Measurements from ENCODE around the gene TLL2.

Gene TLL2

GRCh38 chr10:96407560-96408069 lies 106.1 kb downstream of the TLL2 start:
- no peaks in the 10 kb centered on the region for H3K36me3 ChIP-seq (ENCODE audit: insufficient read depth, low read length)
- DNase-seq (ENCODE audit: low read depth, low spot score), result no peak
- H3K9ac ChIP-seq (ENCODE audit: insufficient read length), result no peak overlapping the region
- no peak overlapping the region for H3K27ac ChIP-seq
- no peak overlapping the region for H3K4me3 ChIP-seq
- TF ChIP-seq EZH2 (IDR thresholded peaks at IDR 0.05) (no peak), POLR2AphosphoS5 (IDR thresholded peaks at IDR 0.05; ENCODE audit: borderline replicate concordance, low read depth, low read length) (no peak), FOXP2 (optimal IDR thresholded peaks at IDR 0.05; ENCODE audit: control extremely low read depth, extremely low read length, insufficient read depth) (no peak)
- H3K9me3 ChIP-seq (ENCODE audit: low read depth, low read length), result no peaks in the 10 kb centered on the region

- H3K36me3 ChIP-seq (ENCODE audit: insufficient read depth, low read length), result no peaks in the 10 kb centered on the region
- no peak overlapping the region for H3K9ac ChIP-seq (ENCODE audit: insufficient read length)
- H3K27ac ChIP-seq, result no peak overlapping the region
- no peaks in the 10 kb centered on the region for H3K9me3 ChIP-seq (ENCODE audit: low read depth, low read length)
- TF ChIP-seq POLR2AphosphoS5 (IDR thresholded peaks at IDR 0.05; ENCODE audit: borderline replicate concordance, low read depth, low read length) (no peak), EZH2 (IDR thresholded peaks at IDR 0.05) (no peak), FOXP2 (optimal IDR thresholded peaks at IDR 0.05; ENCODE audit: control extremely low read depth, extremely low read length, insufficient read depth) (no peak)
- no peak overlapping the region for H3K4me3 ChIP-seq
- no peak for DNase-seq (ENCODE audit: low read depth, low spot score)
Observed at GRCh38 chr10:96406091-96406490, 107.6 kb downstream of the TLL2 start.

GRCh38 chr10:96402417-96403305 lies 111.1 kb downstream of the TLL2 start:
- no peaks in the 10 kb centered on the region for H3K36me3 ChIP-seq (ENCODE audit: insufficient read depth, low read length)
- DNase-seq (ENCODE audit: low read depth, low spot score), result no peak
- no peaks in the 10 kb centered on the region for H3K9me3 ChIP-seq (ENCODE audit: low read depth, low read length)
- H3K27ac ChIP-seq, result no peak overlapping the region
- H3K4me3 ChIP-seq, result no peak overlapping the region
- TF ChIP-seq EZH2 (IDR thresholded peaks at IDR 0.05), result no peak
- TF ChIP-seq POLR2AphosphoS5 (IDR thresholded peaks at IDR 0.05; ENCODE audit: borderline replicate concordance, low read depth, low read length), result no peak
- no peak for TF ChIP-seq FOXP2 (optimal IDR thresholded peaks at IDR 0.05; ENCODE audit: control extremely low read depth, extremely low read length, insufficient read depth)
- H3K9ac ChIP-seq (ENCODE audit: insufficient read length), result no peak overlapping the region

GRCh38 chr10:96401036-96401435 lies 112.7 kb downstream of the TLL2 start:
- TF ChIP-seq FOXP2 (optimal IDR thresholded peaks at IDR 0.05; ENCODE audit: control extremely low read depth, extremely low read length, insufficient read depth) (no peak), EZH2 (IDR thresholded peaks at IDR 0.05) (no peak), POLR2AphosphoS5 (IDR thresholded peaks at IDR 0.05; ENCODE audit: borderline replicate concordance, low read depth, low read length) (no peak)
- Histone ChIP-seq H3K9me3 (ENCODE audit: low read depth, low read length) (no peaks in the 10 kb centered on the region), H3K9ac (ENCODE audit: insufficient read length) (no peak overlapping the region), H3K4me3 (no peak overlapping the region), H3K27ac (no peak overlapping the region), H3K36me3 (ENCODE audit: insufficient read depth, low read length) (no peaks in the 10 kb centered on the region)
- no peak for DNase-seq (ENCODE audit: low read depth, low spot score)

- Histone ChIP-seq H3K27ac (no peak overlapping the region), H3K9me3 (ENCODE audit: low read depth, low read length) (no peaks in the 10 kb centered on the region), H3K36me3 (ENCODE audit: insufficient read depth, low read length) (no peaks in the 10 kb centered on the region), H3K4me3 (no peak overlapping the region), H3K9ac (ENCODE audit: insufficient read length) (no peak overlapping the region)
- DNase-seq (ENCODE audit: low read depth, low spot score), result no peak
- TF ChIP-seq EZH2 (IDR thresholded peaks at IDR 0.05) (no peak), FOXP2 (optimal IDR thresholded peaks at IDR 0.05; ENCODE audit: control extremely low read depth, extremely low read length, insufficient read depth) (no peak), POLR2AphosphoS5 (IDR thresholded peaks at IDR 0.05; ENCODE audit: borderline replicate concordance, low read depth, low read length) (no peak)
Observed at GRCh38 chr10:96400465-96400864, 113.3 kb downstream of the TLL2 start.

GRCh38 chr10:96397902-96398301 lies 115.8 kb downstream of the TLL2 start:
- Histone ChIP-seq H3K9ac (ENCODE audit: insufficient read length) (no peak overlapping the region), H3K9me3 (ENCODE audit: low read depth, low read length) (no peaks in the 10 kb centered on the region), H3K4me3 (no peak overlapping the region), H3K36me3 (ENCODE audit: insufficient read depth, low read length) (no peaks in the 10 kb centered on the region), H3K27ac (no peak overlapping the region)
- DNase-seq (ENCODE audit: low read depth, low spot score), result no peak
- TF ChIP-seq POLR2AphosphoS5 (IDR thresholded peaks at IDR 0.05; ENCODE audit: borderline replicate concordance, low read depth, low read length), result no peak
- TF ChIP-seq FOXP2 (optimal IDR thresholded peaks at IDR 0.05; ENCODE audit: control extremely low read depth, extremely low read length, insufficient read depth), result no peak
- TF ChIP-seq EZH2 (IDR thresholded peaks at IDR 0.05), result no peak

- H3K36me3 ChIP-seq (ENCODE audit: insufficient read depth, low read length), result no peaks in the 10 kb centered on the region
- TF ChIP-seq POLR2AphosphoS5 (IDR thresholded peaks at IDR 0.05; ENCODE audit: borderline replicate concordance, low read depth, low read length) (no peak), EZH2 (IDR thresholded peaks at IDR 0.05) (no peak), FOXP2 (optimal IDR thresholded peaks at IDR 0.05; ENCODE audit: control extremely low read depth, extremely low read length, insufficient read depth) (no peak)
- H3K27ac ChIP-seq, result no peak overlapping the region
- no peak overlapping the region for H3K4me3 ChIP-seq
- no peak overlapping the region for H3K9ac ChIP-seq (ENCODE audit: insufficient read length)
- H3K9me3 ChIP-seq (ENCODE audit: low read depth, low read length), result no peaks in the 10 kb centered on the region
- no peak for DNase-seq (ENCODE audit: low read depth, low spot score)
Observed at GRCh38 chr10:96395931-96396877, 117.5 kb downstream of the TLL2 start.

GRCh38 chr10:96390460-96390864 lies 123.3 kb downstream of the TLL2 start:
- DNase-seq (ENCODE audit: low read depth, low spot score), result no peak
- Histone ChIP-seq H3K4me3 (no peak overlapping the region), H3K9me3 (ENCODE audit: low read depth, low read length) (no peaks in the 10 kb centered on the region), H3K27ac (no peak overlapping the region), H3K36me3 (ENCODE audit: insufficient read depth, low read length) (no peaks in the 10 kb centered on the region), H3K9ac (ENCODE audit: insufficient read length) (no peak overlapping the region)
- TF ChIP-seq EZH2 (IDR thresholded peaks at IDR 0.05) (no peak), POLR2AphosphoS5 (IDR thresholded peaks at IDR 0.05; ENCODE audit: borderline replicate concordance, low read depth, low read length) (no peak), FOXP2 (optimal IDR thresholded peaks at IDR 0.05; ENCODE audit: control extremely low read depth, extremely low read length, insufficient read depth) (no peak)
